ENCODE results near the gene MPL. TPM values are rescaled to one million over a fixed set of nuclear protein-coding genes. Genes with fewer than 3 reads are reported as not detected.

MPL gene
- total and polyA plus RNA-seq, 2 of the 8 experiments (the other 6 are each of a cell fraction or from before 2014, with no cell fraction given), result 0.08 TPM; not detected in 1

DNA sequence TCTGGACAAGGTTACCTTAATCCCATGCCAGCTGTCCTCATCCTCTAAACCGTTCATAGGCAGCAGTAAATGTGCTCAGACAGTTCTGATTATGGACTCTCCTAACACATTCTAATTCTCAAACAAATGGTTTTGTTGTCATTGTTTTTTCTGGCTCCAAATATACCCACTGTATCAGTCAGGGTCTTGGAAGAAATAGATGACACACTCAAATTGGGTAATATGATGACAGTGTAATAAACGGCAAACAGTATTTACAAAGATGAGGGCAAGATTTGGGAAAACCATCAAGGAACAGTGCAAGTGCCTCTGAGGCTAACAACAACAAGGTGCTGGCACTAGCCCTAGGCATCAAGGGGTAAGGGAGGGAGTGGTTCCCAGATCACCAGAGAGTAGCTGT is 16.9 kb downstream of the MPL start:
- Histone ChIP-seq H4K5ac (ENCODE audit: insufficient read length, low read depth, low read length) (no peak overlapping the region), H3K4me3 (ENCODE audit: extremely low read depth in 1 of 4, insufficient read depth in 2 of 4, low read depth in 3 of 4, low read length in 4 of 4) (no peak overlapping the region), H3K79me1 (ENCODE audit: low read depth, low read length) (no peaks in the 10 kb centered on the region), H3K4me2 (ENCODE audit: insufficient read depth in 1 of 2, low read depth in 2 of 2, low read length in 2 of 2) (no peak overlapping the region), H2BK5ac (ENCODE audit: low read depth, low read length) (no peak overlapping the region), H4K91ac (replicated peaks; ENCODE audit: insufficient read length, low read length) (no peak overlapping the region), H3K23ac (ENCODE audit: insufficient read length) (no peak overlapping the region), H4K8ac (ENCODE audit: extremely low read depth, insufficient read depth, low read length) (no peak overlapping the region), H3K14ac (ENCODE audit: insufficient read length) (no peak overlapping the region), H2AFZ (ENCODE audit: low read length) (no peak overlapping the region), H2BK120ac (replicated peaks; ENCODE audit: low read depth, low read length) (no peak overlapping the region), H2BK12ac (ENCODE audit: low read depth, low read length) (no peak overlapping the region), H3K27me3 (replicated peaks in 1 of 4; ENCODE audit: control insufficient read depth in 3 of 4, extremely low read depth in 1 of 4, insufficient read depth in 3 of 4, low read length in 3 of 4) (no peaks in the 10 kb centered on the region), H3K36me3 (ENCODE audit: control insufficient read depth in 2 of 4, insufficient read depth in 4 of 4, low read length in 3 of 4) (no peaks in the 10 kb centered on the region; a peak in 1 of 8 replicates), H3K4ac (replicated peaks; ENCODE audit: insufficient read length, low read depth, low read length) (no peak overlapping the region), H3K56ac (replicated peaks; ENCODE audit: insufficient read length, low read depth, low read length) (no peak overlapping the region), H2BK20ac (ENCODE audit: low read length) (no peak overlapping the region), H3K27ac (ENCODE audit: low read depth, low read length) (no peak overlapping the region), H3K4me1 (replicated peaks in 1 of 4; ENCODE audit: control insufficient read depth in 3 of 4, insufficient read depth in 4 of 4, low read length in 3 of 4) (peaks cover 4 to 9% (median 6%) of the 10 kb centered on the region in 4 experiments; a peak in 6 of 7 replicates), H3K9ac (replicated peaks in 1 of 4; ENCODE audit: extremely low read depth in 1 of 4, low read depth in 3 of 4, low read length in 3 of 4) (no peak overlapping the region), H3K79me2 (ENCODE audit: control insufficient read depth in 1 of 2, insufficient read depth in 2 of 2, low read length in 2 of 2) (peaks cover 0 to 4% of the 10 kb centered on the region in 2 experiments; a peak in 3 of 4 replicates), H3K9me3 (ENCODE audit: insufficient read depth in 2 of 2, low read depth in 1 of 2, low read length in 1 of 2) (no peaks in the 10 kb centered on the region), H3K23me2 (ENCODE audit: low read depth, low read length) (peaks cover 7% of the 10 kb centered on the region), H4K20me1 (replicated peaks in 1 of 2; ENCODE audit: control insufficient read depth in 1 of 2, insufficient read depth in 2 of 2, low read length in 2 of 2) (peaks cover 0 to under 1% of the 10 kb centered on the region in 2 experiments), H2BK15ac (ENCODE audit: low read length) (no peak overlapping the region), H3K18ac (ENCODE audit: extremely low read depth, low read length) (no peak overlapping the region), H2AK5ac (ENCODE audit: low read depth, low read length) (no peak overlapping the region)
- POLR2A ChIA-PET (ENCODE audit: partially characterized antibody), result interaction anchor here (1.9 kb wide), 1 partner anchor 12 kb away, joined by 5 read pairs; no protein-coding TSS in a partner anchor
- FAIRE-seq (no peak), DNase-seq (ENCODE audit: low read depth in 1 of 2, low spot score in 2 of 2) (no peak)
- CTCF ChIA-PET (ENCODE audit: partially characterized antibody), result interaction anchor here (0.9 to 1.5 kb wide), 5 partner anchors 14 to 120 kb away, joined by 3 to 6 read pairs (median 4); partner anchors contain the start of gene ELOVL1
- 86% methylated on average over 2 of the region's 2 CpGs; no CpG with 5 or more reads in 1 of the 2 experiments for WGBS, 2 experiments (ENCODE audit: extremely low coverage in 1 of 2, insufficient coverage in 1 of 2, insufficient read length in 1 of 2, insufficient replicate concordance in 2 of 2, low coverage in 1 of 2, low lambda C conversion rate in 2 of 2, missing lambda C conversion rate in 1 of 2)
- no peak for TF ChIP-seq TCF12 (IDR thresholded peaks at IDR 0.05; ENCODE audit: low read depth, low read length)
- no peak for TF ChIP-seq RNF2 (IDR thresholded peaks at IDR 0.05; ENCODE audit: borderline replicate concordance, low read depth, low read length, missing control alignments, poor library complexity, severe bottlenecking)
- no peak for TF ChIP-seq SIRT6 (IDR thresholded peaks at IDR 0.05; ENCODE audit: low read length)
- no peak for TF ChIP-seq MAFK (IDR thresholded peaks at IDR 0.05; ENCODE audit: low read depth, low read length)
- no peak for TF ChIP-seq KDM4A (IDR thresholded peaks at IDR 0.05; ENCODE audit: low read depth, low read length, severe bottlenecking)
- TF ChIP-seq ZNF274 (IDR thresholded peaks at IDR 0.05; ENCODE audit: borderline replicate concordance, extremely low read depth, low read length), result no peak
- no peak for TF ChIP-seq POLR2AphosphoS5 (IDR thresholded peaks at IDR 0.05; ENCODE audit: low read depth, low read length)
- no peak for TF ChIP-seq TEAD4 (IDR thresholded peaks at IDR 0.05; ENCODE audit: low read depth, low read length)
- TF ChIP-seq CBX8 (IDR thresholded peaks at IDR 0.05; ENCODE audit: borderline replicate concordance, low read depth, low read length), result no peak
- no peak for TF ChIP-seq NANOG (IDR thresholded peaks at IDR 0.05; ENCODE audit: insufficient read depth, low read depth, low read length, poor library complexity, severe bottlenecking)
- no peak for TF ChIP-seq RBBP5 (IDR thresholded peaks at IDR 0.05; ENCODE audit: borderline replicate concordance, low read depth, low read length)
- TF ChIP-seq CHD1 (IDR thresholded peaks at IDR 0.05; ENCODE audit: low read depth, low read length), result no peak
- TF ChIP-seq, protein P1, sequence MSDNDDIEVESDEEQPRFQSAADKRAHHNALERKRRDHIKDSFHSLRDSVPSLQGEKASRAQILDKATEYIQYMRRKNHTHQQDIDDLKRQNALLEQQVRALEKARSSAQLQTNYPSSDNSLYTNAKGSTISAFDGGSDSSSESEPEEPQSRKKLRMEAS (IDR thresholded peaks at IDR 0.05), result no peak
- TF ChIP-seq POLR2A (IDR thresholded peaks at IDR 0.05; ENCODE audit: control extremely low read depth in 1 of 2, low read depth in 2 of 2, low read length in 2 of 2), result no peak
